WTC11 (cell line): ENCODE measurements around the gene SYNGAP1.

Experiments used
- ESRRA ChIP-seq: sonication (generic); formaldehyde crosslinking; IDR thresholded peaks from 2 replicates; pipeline ENCODE4 v1.8.1; 2022; ENCODE audit warnings: mild to moderate bottlenecking, missing genetic modification reagents, borderline replicate concordance
- MXD4 ChIP-seq: fragments of 250-450 bp; sonication (Bioruptor Pico); IDR thresholded peaks from 2 replicates; pipeline ENCODE4 v1.8.0; 2021; ENCODE audit warnings: mild to moderate bottlenecking, moderate library complexity, borderline replicate concordance
- NFE2L1 ChIP-seq: sonication (generic); formaldehyde crosslinking; IDR thresholded peaks from 2 replicates; pipeline ENCODE4 v1.8.1; 2023; ENCODE audit warnings: missing genetic modification reagents
- NR3C1 ChIP-seq: sonication (generic); formaldehyde crosslinking; conservative IDR thresholded peaks from 2 replicates; pipeline ENCODE4 v1.8.1; 2023; ENCODE audit warnings: low read depth, mild to moderate bottlenecking, missing genetic modification reagents
- RELA ChIP-seq: sonication (generic); formaldehyde crosslinking; IDR thresholded peaks from 2 replicates; pipeline ENCODE4 v1.8.1; 2022; ENCODE audit warnings: missing genetic modification reagents, mild to moderate bottlenecking, borderline replicate concordance
- SMAD3 ChIP-seq: sonication (generic); formaldehyde crosslinking; IDR thresholded peaks from 2 replicates; pipeline ENCODE4 v1.8.0; 2022; ENCODE audit warnings: missing genetic modification reagents, mild to moderate bottlenecking, borderline replicate concordance
- TCF7 ChIP-seq: sonication (generic); formaldehyde crosslinking; IDR thresholded peaks from 2 replicates; pipeline ENCODE4 v1.8.0; 2022; ENCODE audit warnings: mild to moderate bottlenecking, low read depth, missing genetic modification reagents, moderate library complexity
- ZNF671 ChIP-seq: fragments of 250-450 bp; sonication (Bioruptor Pico); IDR thresholded peaks from 2 replicates; pipeline ENCODE4 v1.8.0; 2021; ENCODE audit warnings: mild to moderate bottlenecking
- TF ChIP-seq, protein P1 (sequence below): sonication (generic); formaldehyde crosslinking; IDR thresholded peaks from 2 replicates; pipeline ENCODE4 v1.8.1; 2023; ENCODE audit warnings: mild to moderate bottlenecking, moderate library complexity, missing genetic modification reagents
- TF ChIP-seq, protein P2 (sequence below): sonication (generic); formaldehyde crosslinking; IDR thresholded peaks from 2 replicates; pipeline ENCODE4 v1.8.1; 2022; ENCODE audit warnings: mild to moderate bottlenecking, missing genetic modification reagents, moderate library complexity, borderline replicate concordance
- TF ChIP-seq, protein P3 (sequence below): fragments of 200-600 bp; IDR thresholded peaks from 2 replicates; pipeline ENCODE4 v1.8.0; 2022; ENCODE audit warnings: antibody characterized with exemption
- TF ChIP-seq, protein P4 (sequence below): sonication (generic); formaldehyde crosslinking; IDR thresholded peaks from 2 replicates; pipeline ENCODE4 v1.8.0; 2022; ENCODE audit warnings: missing genetic modification reagents

DNA sequence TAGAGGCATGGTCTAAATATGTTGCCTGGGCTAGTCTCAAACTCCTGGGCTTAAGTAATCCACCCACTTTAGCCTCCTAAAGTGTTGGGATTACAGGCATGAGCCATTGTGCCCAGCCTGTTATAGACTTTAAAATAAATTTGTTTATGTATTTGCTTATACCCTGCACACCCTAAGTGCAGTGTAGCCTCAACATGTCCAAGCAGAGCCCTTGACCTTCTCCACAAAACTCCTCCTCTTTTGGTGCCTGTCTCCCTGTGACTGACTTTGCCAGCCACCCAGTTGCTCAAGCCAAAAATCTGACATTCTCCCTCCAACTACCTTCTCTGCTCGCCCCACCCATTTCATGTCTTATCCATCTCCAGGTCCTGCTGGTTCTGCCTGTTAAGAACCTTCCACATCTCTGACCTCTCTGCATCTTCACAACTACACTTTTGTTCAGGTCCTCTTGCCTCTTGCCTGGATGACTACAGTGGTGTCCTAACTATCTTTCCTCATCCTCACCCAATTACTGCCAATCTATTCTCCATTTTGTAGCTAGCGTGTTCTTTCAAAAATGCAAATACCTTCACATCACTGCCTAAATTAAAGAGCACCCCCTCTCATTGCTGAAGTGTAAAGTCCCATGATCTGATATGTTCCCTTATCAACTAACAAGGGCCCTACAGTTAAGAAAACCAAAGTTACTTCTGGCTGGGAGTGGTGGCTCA lies 39.4 kb upstream of the SYNGAP1 start:
- TF ChIP-seq, protein P1, sequence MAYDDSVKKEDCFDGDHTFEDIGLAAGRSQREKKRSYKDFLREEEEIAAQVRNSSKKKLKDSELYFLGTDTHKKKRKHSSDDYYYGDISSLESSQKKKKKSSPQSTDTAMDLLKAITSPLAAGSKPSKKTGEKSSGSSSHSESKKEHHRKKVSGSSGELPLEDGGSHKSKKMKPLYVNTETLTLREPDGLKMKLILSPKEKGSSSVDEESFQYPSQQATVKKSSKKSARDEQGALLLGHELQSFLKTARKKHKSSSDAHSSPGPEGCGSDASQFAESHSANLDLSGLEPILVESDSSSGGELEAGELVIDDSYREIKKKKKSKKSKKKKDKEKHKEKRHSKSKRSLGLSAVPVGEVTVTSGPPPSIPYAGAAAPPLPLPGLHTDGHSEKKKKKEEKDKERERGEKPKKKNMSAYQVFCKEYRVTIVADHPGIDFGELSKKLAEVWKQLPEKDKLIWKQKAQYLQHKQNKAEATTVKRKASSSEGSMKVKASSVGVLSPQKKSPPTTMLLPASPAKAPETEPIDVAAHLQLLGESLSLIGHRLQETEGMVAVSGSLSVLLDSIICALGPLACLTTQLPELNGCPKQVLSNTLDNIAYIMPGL (CRISPR knock-in tag), result no peak
- no peak for TF ChIP-seq NR3C1 (CRISPR knock-in tag)
- no peak for TF ChIP-seq ESRRA (CRISPR knock-in tag)
- TF ChIP-seq, protein P2, sequence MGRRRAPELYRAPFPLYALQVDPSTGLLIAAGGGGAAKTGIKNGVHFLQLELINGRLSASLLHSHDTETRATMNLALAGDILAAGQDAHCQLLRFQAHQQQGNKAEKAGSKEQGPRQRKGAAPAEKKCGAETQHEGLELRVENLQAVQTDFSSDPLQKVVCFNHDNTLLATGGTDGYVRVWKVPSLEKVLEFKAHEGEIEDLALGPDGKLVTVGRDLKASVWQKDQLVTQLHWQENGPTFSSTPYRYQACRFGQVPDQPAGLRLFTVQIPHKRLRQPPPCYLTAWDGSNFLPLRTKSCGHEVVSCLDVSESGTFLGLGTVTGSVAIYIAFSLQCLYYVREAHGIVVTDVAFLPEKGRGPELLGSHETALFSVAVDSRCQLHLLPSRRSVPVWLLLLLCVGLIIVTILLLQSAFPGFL (CRISPR knock-in tag), result no peak
- no peak for TF ChIP-seq NFE2L1 (CRISPR knock-in tag)
- TF ChIP-seq, protein P3, sequence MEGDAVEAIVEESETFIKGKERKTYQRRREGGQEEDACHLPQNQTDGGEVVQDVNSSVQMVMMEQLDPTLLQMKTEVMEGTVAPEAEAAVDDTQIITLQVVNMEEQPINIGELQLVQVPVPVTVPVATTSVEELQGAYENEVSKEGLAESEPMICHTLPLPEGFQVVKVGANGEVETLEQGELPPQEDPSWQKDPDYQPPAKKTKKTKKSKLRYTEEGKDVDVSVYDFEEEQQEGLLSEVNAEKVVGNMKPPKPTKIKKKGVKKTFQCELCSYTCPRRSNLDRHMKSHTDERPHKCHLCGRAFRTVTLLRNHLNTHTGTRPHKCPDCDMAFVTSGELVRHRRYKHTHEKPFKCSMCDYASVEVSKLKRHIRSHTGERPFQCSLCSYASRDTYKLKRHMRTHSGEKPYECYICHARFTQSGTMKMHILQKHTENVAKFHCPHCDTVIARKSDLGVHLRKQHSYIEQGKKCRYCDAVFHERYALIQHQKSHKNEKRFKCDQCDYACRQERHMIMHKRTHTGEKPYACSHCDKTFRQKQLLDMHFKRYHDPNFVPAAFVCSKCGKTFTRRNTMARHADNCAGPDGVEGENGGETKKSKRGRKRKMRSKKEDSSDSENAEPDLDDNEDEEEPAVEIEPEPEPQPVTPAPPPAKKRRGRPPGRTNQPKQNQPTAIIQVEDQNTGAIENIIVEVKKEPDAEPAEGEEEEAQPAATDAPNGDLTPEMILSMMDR, result no peak
- TF ChIP-seq TCF7 (CRISPR knock-in tag), result no peak
- TF ChIP-seq, protein P4, sequence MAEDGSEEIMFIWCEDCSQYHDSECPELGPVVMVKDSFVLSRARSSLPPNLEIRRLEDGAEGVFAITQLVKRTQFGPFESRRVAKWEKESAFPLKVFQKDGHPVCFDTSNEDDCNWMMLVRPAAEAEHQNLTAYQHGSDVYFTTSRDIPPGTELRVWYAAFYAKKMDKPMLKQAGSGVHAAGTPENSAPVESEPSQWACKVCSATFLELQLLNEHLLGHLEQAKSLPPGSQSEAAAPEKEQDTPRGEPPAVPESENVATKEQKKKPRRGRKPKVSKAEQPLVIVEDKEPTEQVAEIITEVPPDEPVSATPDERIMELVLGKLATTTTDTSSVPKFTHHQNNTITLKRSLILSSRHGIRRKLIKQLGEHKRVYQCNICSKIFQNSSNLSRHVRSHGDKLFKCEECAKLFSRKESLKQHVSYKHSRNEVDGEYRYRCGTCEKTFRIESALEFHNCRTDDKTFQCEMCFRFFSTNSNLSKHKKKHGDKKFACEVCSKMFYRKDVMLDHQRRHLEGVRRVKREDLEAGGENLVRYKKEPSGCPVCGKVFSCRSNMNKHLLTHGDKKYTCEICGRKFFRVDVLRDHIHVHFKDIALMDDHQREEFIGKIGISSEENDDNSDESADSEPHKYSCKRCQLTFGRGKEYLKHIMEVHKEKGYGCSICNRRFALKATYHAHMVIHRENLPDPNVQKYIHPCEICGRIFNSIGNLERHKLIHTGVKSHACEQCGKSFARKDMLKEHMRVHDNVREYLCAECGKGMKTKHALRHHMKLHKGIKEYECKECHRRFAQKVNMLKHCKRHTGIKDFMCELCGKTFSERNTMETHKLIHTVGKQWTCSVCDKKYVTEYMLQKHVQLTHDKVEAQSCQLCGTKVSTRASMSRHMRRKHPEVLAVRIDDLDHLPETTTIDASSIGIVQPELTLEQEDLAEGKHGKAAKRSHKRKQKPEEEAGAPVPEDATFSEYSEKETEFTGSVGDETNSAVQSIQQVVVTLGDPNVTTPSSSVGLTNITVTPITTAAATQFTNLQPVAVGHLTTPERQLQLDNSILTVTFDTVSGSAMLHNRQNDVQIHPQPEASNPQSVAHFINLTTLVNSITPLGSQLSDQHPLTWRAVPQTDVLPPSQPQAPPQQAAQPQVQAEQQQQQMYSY (CRISPR knock-in tag), result no peak
- no peak for TF ChIP-seq ZNF671
- TF ChIP-seq MXD4, result no peak
- no peak for TF ChIP-seq SMAD3 (CRISPR knock-in tag)
- no peak for TF ChIP-seq RELA (CRISPR knock-in tag)
